Measurements from ENCODE around the gene MAP4K5.

The MAP4K5 gene

GRCh38 chr14:50400461-50400860, 131.9 kb downstream of the MAP4K5 start:
- DNase-seq (ENCODE audit: low spot score) (no peak), FAIRE-seq (no peak)

- DNase-seq (ENCODE audit: low spot score): peak; percentile 41
These were observed 132.9 kb downstream of the MAP4K5 start for GRCh38 chr14:50399251-50400032.

GRCh38 chr14:50398189-50398580, 134.2 kb downstream of the MAP4K5 start:
- DNase-seq (ENCODE audit: low spot score) (no peak), FAIRE-seq (no peak)

More at GRCh38 chr14:50399251-50400032, 132.9 kb downstream of the MAP4K5 start:
- FAIRE-seq: no peak

DNA sequence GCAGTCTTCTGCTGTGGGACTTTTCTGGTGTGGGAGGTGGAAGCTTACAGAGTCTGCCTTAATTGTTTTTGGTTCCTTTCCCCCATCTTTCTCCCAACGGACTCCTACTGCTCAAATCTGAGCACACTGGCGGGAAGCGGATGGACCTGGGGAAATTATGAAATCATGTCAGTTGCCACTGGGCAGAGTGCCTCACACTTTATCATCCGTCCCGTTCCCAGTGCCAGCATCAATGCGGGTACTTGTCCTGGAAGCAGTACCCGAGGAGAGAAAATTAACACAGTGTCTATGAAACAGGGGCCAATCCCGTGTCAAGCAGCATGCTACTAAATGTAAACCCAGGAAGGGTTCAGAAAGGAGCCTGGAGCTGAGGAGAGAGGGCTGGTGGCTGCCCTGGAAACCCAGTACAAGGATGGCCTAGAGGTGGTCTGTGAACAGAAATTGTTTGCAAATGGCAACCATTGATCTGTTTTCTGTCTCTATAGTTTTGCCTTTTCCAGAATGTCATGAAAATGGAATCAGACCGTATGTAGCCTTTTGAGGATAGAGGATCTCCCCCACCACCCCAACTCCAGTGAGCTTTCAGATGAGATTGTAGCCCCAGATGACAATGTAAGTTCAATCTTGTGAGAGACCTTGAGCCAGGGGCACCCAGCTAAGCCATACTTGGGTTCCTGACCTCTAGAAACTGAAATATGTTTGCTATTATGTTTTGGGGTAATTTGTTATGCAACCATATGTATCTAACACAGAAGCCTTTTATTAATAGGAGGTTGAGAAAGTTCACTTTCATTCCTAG, 134.8 kb downstream of the MAP4K5 start:
- peak; percentile 49 for DNase-seq (ENCODE audit: low spot score)
- FAIRE-seq: no peak

DNA sequence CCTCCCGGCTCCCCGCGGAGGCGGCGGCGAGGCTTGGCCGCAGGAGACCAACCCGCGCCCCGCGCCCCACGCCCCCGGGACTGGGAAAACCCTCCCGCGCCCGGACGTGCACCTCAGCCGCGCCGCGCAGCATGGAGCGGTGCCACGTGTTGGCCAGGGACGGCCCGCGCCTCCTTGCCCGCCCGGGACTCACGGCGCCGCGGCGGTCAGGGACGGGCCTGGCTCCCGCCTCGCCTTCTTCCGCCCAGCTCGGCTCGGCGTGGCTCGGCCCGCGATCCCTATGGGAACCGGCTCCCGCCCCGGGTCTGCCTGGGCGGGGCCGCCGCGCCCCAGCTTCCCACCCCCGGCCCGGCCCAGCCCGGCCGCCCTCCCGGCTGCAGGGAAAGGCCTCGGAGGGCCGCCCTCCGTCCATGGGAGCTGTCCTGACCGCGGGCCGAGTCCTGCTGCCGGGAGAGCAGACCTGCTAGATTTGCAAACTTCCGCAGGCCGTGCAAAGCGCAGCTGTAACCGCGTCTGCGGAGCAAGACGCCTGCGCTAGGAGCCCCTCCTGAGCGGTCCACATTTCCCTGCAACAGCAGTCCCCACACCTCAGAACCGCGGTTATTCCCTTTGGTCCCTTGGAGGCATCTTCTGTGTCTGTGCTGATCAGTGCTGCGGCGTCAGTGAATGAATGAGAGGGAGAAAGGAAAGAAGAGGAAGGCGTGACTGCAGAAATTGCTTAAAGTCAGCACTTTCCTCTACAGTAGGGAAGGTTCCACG, 135.6 kb downstream of the MAP4K5 start, which contains the start of gene CDKL1:
Gene CDKL1 (minus strand): TSS at position 251 of the 759 bp plus-strand sequence. CDS start 1,013 bp downstream, outside the sequence.
- FAIRE-seq (peak; percentile 82), DNase-seq (ENCODE audit: low spot score) (peak; percentile 90)

GRCh38 chr14:50395448-50395847, 136.9 kb downstream of the MAP4K5 start:
- FAIRE-seq (no peak), DNase-seq (ENCODE audit: low spot score) (no peak)

- no peak for FAIRE-seq
- DNase-seq (ENCODE audit: low spot score): no peak
These were observed 137.7 kb downstream of the MAP4K5 start for GRCh38 chr14:50394713-50395112.

DNA sequence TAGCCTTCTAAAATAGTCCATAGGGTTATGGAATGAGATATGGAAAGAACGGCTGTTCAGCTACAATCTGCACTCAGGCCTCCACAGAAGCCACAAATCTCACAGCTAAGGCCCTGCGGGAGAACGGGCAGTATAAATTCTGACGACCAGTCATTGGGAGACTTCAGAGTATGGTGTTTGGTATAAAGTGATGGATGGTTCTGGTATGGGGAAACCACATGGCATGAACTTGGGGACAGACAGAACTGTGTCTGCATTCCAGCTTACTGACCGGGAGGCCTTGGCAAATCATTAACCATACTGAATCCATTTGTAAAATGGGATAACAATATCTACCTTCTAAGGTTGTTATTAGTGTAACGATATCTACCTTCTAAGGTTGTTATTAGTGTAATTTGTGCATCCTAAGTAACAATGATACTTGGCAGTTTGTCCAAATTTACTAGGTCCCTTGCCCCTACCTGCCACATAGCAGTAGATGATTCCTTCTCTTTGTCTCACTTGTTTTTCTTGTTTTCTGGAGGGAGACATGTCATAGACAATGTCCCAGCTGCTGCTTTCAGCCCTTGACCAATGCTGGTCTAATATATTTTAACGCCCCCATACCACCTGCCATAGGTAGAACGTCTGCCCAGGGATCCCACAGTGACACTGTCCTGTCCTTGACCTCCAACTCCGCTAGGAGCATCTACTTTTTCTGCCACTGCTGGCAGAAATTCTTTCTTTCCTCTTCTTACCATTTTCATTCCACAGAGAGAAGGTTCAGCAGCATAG, 142.5 kb downstream of the MAP4K5 start:
- DNase-seq (ENCODE audit: low spot score) (no peak), FAIRE-seq (peak; percentile 61)

GRCh38 chr14:50388256-50388931, 144.0 kb downstream of the MAP4K5 start:
- DNase-seq (ENCODE audit: low spot score): no peak
- no peak for FAIRE-seq

GRCh38 chr14:50387548-50387947, 144.8 kb downstream of the MAP4K5 start:
- no peak for DNase-seq (ENCODE audit: low spot score)
- no peak for FAIRE-seq

DNA sequence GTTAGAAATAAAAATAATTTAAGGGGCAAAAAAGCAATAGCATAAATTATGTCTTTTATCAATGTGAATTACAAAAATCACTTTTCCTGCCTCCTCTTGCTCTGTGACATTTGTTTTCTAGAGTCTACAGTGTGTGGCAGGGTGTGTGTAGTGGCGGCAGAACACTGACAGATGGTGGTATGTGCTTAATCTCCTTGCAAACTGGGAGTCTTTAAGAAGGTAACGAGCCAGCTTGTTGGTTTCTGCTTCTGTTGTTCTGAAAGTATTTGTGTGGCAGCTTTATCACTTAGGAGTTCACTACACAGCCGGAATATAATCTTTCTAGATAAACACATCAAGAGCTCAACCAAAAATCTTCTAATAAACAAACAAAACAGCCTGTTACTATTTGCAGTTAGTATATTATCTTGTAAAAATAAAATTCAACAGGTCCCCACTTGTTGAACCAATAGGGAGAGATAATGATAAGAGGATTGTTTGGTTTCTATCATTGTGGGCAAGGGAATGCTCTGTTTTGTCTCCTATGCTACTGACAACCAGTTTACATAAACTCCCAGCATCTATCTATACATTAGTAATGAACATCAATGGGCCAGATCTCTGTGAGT, 148.6 kb downstream of the MAP4K5 start:
- FAIRE-seq (no peak), DNase-seq (ENCODE audit: low spot score) (no peak)

DNA sequence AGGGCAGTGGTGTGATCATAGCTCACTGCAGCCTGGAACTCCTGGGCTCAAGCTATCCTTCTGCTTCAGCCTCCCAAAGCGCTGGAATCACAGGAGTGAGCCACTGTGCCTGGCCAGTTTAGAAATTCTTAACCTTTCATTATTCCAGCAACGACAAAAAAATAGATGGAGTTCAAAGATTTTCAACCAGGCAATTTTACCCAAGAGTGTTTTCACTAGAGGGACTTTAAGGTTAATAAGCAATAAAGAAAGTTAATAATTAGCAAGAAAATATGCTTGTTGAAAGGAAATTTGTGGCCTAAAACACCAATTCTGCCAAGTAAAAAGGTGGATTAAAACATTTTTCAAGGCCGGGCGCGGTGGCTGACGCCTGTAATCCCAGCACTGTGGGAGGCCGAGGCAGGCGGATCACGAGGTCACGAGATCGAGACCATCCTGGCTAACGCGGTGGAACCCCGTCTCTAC, 150.5 kb downstream of the MAP4K5 start:
- DNase-seq (ENCODE audit: low spot score) (no peak), FAIRE-seq (no peak)

DNA sequence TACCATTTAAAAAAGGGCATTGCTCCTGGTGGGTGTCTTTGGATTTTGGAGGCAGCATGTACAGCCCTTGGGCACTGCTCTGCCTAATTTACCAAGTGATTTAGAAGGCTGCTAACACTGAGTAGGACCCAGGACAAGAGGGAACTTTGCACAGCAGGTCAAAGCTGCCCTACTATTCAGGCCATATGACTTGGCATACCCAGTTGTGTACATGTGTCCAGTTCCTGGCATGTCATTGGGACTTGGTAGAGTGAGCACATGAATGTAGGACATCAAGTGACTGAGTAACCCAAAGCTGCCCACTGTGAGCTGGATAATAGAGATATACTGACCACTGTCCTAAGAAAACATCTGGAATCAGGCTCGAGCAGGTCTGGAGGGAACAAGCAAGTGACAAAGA, 151.4 kb downstream of the MAP4K5 start:
- FAIRE-seq (no peak), DNase-seq (ENCODE audit: low spot score) (no peak)

GRCh38 chr14:50380455-50380854, 151.9 kb downstream of the MAP4K5 start:
- DNase-seq (ENCODE audit: low spot score): no peak
- FAIRE-seq: peak; percentile 86

DNA sequence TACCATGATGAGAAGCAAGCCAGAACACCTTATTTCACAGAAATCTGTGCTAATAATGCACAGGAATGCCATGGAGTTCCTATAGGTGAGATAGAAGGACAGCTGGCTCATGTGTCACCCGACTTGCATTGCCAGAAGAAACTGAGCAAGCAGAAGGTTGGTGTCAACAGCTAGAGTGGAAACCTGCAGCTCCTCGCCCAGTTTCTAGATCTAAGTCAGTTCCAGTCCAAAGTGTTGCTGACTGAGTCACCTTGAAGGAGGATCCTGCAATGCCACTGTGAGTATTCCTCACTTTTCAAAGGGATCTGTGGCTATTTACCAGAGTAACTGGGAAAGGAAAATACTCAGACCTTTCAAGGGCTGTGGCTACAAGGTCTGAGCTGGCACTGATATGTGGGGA, 152.8 kb downstream of the MAP4K5 start:
- FAIRE-seq (no peak), DNase-seq (ENCODE audit: low spot score) (no peak)

DNA sequence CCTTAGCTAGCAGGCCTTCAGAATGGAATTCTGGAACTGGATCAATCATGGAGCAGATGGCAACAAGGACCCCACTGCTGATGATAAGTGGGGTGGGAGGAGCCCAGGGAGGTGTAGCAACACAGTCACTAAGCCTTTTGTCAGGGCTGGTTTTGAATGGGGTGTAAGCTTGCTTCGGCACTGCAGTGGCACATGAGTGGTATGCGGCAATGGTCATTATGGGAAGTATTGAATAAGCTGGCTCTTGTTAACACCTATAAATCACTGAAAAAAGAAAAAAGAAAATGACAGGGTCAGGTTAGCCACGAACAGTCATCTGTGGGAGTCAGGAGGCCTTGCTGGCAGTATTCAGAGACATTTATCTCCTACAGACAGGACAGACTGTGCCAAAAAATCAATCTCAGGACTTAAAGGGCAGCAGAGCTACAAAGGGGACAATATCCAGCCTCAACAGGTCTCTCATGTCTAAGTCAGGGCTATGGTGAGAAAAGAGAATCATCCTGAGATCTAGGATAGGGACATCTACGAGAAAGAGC, 154.8 kb downstream of the MAP4K5 start:
- peak; percentile 70 for FAIRE-seq
- DNase-seq (ENCODE audit: low spot score): no peak

DNA sequence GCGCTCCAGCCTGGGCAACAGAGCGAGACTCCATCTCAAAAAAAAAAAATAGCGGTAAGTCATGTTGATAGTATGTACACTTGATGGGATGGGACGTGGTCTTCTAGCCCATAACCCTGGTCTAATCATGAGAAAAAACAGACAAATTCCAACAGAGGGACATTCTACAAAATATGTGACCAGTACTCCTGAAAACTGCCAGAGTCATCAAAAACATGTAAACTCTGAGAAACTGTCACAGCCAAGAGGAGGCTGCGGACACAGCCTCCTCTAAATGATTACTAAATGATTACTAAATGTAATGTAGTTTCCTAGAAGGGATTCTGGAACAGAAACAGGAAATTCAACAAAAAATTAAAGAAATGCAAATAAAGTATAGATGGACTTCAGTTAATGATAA, 156.6 kb downstream of the MAP4K5 start:
- FAIRE-seq: no peak
- no peak for DNase-seq (ENCODE audit: low spot score)

DNA sequence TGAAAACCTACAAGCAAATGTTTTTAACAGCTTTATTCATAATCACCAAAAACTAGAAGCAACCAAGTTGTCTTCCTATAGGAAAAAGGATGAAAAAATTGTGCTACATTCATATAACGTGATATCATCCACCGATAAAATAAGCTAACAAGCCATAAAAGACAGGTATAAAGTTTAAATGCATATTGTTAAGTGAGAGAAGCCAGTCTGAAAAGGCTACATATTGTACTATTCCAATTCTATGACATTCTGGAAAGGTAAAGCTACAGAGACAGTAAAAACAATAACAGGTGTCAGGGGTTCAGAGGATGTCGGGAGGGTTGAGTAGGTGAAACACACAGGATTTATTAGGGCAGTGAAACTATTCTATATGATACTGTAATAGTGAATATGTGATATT, 158.4 kb downstream of the MAP4K5 start:
- DNase-seq (ENCODE audit: low spot score): no peak
- FAIRE-seq: no peak

DNA sequence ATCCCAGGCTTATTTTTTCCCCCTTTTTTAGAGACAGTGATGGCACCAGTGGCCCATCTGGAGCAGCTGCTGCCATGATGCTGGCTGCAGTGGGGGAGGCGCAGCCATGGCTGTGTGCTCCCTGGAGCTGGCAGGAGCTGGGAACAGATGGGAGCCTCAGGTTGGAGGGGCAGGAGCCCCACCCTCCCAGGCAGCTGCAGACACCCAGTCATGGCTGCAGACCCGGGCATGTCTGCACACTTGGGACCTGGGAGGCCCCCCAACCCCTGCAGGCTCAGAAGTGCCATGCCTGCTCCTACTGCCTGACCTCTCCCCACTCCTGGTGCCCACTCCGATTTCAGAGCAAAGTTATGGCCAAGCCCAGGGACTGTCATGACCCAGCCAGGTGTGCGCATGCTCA, 160.8 kb downstream of the MAP4K5 start:
- no peak for FAIRE-seq
- no peak for DNase-seq (ENCODE audit: low spot score)

Data from urothelium cell line (cell line).